BJ (cell line): Measurements from ENCODE around the gene EP400. TPM values are rescaled to one million over a fixed set of nuclear protein-coding genes. Genes with fewer than 3 reads are reported as not detected.

Source experiments
- CTCF ChIA-PET: fragments of 350-600 bp; formaldehyde crosslinking; extraction: SDS; loops from one replicate; lab custom pipeline; 2021; ENCODE audit warnings: antibody characterized with exemption, inconsistent platforms; lab: Yijun Ruan, JAX
- POLR2A ChIA-PET: fragments of 300-600 bp; sonication (Branson Sonifier 250); formaldehyde crosslinking; extraction: SDS; loops from one replicate; lab custom pipeline; 2021; ENCODE audit warnings: antibody characterized with exemption; lab: Charles Lee
- DNase-seq: peaks from one replicate; pipeline ENCODE4 v3.0.0-alpha.2; 2011; ENCODE audit warnings: low read depth
- H3K27me3 ChIP-seq: 2 replicates; pipeline ENCODE4 v1.6.0; 2011; ENCODE audit warnings: low read length; ENCODE audit not compliant: control insufficient read depth, insufficient read depth
- H3K36me3 ChIP-seq: 2 replicates; pipeline ENCODE4 v1.5.1; 2011; ENCODE audit warnings: low read length; ENCODE audit not compliant: control insufficient read depth, insufficient read depth
- H3K4me3 ChIP-seq: 2 replicates; pipeline ENCODE4 v1.5.1; 2011; ENCODE audit warnings: low read depth, mild to moderate bottlenecking, control low read depth, low read length
- polyA plus RNA-seq: library from polyadenylated mRNA; depleted of rRNA; stranded (reverse); fragments of >200 nt; gene quantifications from 2 replicates; pipeline ENCODE4 v1.2.3, GENCODE V29; 2011
- TF ChIP-seq, protein P1 (sequence below): IDR thresholded peaks from 2 replicates; pipeline ENCODE4 v1.5.1; 2011; ENCODE audit warnings: low read depth, mild to moderate bottlenecking, control low read depth, inconsistent platforms, low read length, moderate library complexity; ENCODE audit not compliant: insufficient read depth

EP400 gene
- polyA plus RNA-seq, 1 experiment = 2.5 TPM

DNA sequence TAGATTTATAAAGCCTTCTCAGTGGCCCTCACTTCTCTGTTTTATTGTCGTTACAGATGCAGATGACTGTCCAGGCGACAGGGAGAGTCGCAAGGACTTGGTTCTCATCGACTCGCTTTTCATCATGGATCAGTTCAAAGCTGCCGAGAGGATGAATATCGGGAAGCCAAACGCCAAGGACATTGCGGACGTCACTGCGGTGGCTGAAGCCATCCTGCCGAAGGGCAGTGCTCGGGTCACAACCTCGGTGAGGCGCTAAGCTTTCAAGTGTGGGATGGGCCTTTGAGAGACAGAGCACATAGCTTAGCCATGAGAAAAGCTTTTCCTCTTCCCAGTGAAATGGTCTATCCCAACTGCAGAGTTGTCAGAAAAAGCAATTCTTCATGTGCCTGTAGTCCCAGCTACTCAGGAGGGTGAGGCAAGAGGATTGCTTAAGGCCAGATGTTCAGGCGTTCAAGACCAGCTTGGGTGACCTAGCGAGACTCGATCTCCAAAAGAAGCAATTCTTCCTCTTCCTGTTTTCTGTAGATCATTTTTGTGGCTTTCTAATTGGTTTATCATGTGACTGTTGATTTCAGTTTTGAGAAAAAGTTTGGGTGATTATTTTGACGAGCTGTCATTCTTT is 56.4 kb downstream of the EP400 start:
- no peaks in the 10 kb centered on the region for H3K27me3 ChIP-seq
- TF ChIP-seq, protein P1, sequence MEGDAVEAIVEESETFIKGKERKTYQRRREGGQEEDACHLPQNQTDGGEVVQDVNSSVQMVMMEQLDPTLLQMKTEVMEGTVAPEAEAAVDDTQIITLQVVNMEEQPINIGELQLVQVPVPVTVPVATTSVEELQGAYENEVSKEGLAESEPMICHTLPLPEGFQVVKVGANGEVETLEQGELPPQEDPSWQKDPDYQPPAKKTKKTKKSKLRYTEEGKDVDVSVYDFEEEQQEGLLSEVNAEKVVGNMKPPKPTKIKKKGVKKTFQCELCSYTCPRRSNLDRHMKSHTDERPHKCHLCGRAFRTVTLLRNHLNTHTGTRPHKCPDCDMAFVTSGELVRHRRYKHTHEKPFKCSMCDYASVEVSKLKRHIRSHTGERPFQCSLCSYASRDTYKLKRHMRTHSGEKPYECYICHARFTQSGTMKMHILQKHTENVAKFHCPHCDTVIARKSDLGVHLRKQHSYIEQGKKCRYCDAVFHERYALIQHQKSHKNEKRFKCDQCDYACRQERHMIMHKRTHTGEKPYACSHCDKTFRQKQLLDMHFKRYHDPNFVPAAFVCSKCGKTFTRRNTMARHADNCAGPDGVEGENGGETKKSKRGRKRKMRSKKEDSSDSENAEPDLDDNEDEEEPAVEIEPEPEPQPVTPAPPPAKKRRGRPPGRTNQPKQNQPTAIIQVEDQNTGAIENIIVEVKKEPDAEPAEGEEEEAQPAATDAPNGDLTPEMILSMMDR = no peak
- ChIA-PET POLR2A (no interaction called here), CTCF (no interaction called here)
- no peak for DNase-seq
- H3K36me3 ChIP-seq = peaks cover 17% of the 10 kb centered on the region
- no peak overlapping the region for H3K4me3 ChIP-seq

DNA sequence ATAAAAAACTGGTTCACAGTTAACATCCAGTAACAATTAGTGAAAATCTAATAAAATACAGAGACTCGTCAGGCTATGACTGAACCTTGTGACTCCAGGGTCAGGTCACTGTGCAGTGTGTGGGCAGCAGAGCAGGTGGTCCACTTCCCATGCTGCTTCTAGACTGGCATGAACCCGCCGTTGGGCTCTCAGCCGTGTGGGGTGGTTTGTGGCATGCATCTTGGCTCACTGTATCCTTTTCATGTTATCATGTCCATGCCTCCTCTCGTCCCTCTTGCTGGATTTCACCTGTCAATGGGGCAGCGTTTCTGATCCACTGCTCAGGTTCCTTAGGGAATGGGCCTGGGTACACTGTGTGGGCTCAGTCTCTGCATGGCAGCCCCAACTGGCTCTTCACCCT is 57.3 kb downstream of the EP400 start:
- Histone ChIP-seq H3K36me3 (peaks cover 22% of the 10 kb centered on the region), H3K4me3 (no peak overlapping the region), H3K27me3 (no peaks in the 10 kb centered on the region)
- CTCF ChIA-PET = interaction anchor here (0.8 kb wide), 1 partner anchor 9 kb away, joined by 3 read pairs; no protein-coding TSS in a partner anchor
- POLR2A ChIA-PET = no interaction called here
- DNase-seq = no peak
- TF ChIP-seq, protein P1 = no peak

DNA sequence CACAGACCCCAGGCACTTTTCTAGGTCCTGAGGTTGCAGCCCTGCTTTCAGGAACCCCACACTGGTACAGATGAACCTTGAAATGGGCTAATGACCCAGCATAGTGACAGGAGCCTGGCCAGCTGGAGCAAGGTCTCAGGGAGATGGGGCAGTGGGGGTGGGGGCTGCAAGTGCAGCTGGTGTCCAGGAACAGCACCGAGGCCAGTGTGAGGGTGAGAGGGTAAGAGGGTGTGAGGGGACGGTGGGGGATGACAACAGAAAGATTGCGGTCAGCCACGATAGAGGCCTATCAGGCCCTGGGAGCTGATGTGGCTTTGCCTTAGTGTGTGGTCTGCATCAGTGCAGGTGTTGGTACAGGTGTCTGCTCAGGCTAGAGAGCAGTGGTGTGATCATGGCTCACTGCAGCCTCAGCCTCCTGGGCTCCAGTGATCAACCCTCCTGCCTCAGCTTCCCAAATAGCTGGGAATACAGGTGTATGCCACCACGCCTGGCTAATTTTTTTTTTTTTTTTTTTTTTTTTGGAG is 59.7 kb downstream of the EP400 start:
- peaks cover 35% of the 10 kb centered on the region for H3K36me3 ChIP-seq
- no peak for DNase-seq
- ChIA-PET POLR2A (no interaction called here), CTCF (no interaction called here)
- H3K4me3 ChIP-seq = no peak overlapping the region
- TF ChIP-seq, protein P1 = no peak
- H3K27me3 ChIP-seq = no peaks in the 10 kb centered on the region

DNA sequence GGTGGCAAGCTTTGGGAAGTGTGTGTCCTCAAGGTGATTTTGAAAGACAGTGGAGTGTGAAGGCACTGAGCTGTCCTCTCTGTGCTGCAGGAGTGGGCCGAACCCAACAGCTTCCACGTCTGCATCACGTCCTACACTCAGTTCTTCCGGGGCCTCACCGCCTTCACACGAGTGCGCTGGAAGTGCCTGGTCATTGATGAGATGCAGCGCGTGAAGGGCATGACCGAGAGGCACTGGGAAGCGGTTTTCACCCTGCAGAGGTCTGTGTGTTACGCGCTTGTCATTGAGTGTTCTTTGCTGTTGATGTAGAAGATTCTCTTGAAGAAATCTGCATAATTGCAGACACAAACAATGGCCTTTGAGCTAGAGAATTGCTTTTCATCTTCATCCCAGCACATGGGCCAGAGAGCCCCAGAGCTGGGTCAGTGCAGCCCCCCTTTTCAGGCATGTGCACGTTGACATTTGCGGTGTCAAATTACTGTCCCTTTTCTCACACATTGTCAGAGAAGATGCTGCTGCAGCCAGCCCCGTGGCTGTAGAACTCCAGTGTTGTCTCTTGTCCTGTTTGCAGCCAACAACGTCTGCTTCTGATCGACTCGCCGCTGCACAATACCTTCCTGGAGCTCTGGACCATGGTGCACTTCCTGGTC is 63.3 kb downstream of the EP400 start:
- TF ChIP-seq, protein P1 = no peak
- POLR2A ChIA-PET = no interaction called here
- H3K36me3 ChIP-seq = peaks cover 41% of the 10 kb centered on the region
- H3K4me3 ChIP-seq = no peak overlapping the region
- no peak for DNase-seq
- no peaks in the 10 kb centered on the region for H3K27me3 ChIP-seq
- CTCF ChIA-PET = interaction anchor here (0.5 to 3.1 kb wide), 2 partner anchors 11 to 199 kb away, joined by 5 to 8 read pairs; no protein-coding TSS in a partner anchor
